HG02610 (cell line): ENCODE measurements around the gene CPA1.

Experiments used
- ATAC-seq: cut with Tn5 transposase; IDR thresholded peaks from one replicate; pipeline ENCODE4 v1.9.1; 2021; ENCODE audit warnings: mild to moderate bottlenecking, moderate library complexity; ENCODE audit not compliant: unreplicated experiment

The CPA1 gene

GRCh38 chr7:130353196-130353595, 27.1 kb upstream of the CPA1 start:
- ATAC-seq: no peak

- no peak for ATAC-seq
These were observed 24.0 kb upstream of the CPA1 start for GRCh38 chr7:130356121-130356875.

DNA sequence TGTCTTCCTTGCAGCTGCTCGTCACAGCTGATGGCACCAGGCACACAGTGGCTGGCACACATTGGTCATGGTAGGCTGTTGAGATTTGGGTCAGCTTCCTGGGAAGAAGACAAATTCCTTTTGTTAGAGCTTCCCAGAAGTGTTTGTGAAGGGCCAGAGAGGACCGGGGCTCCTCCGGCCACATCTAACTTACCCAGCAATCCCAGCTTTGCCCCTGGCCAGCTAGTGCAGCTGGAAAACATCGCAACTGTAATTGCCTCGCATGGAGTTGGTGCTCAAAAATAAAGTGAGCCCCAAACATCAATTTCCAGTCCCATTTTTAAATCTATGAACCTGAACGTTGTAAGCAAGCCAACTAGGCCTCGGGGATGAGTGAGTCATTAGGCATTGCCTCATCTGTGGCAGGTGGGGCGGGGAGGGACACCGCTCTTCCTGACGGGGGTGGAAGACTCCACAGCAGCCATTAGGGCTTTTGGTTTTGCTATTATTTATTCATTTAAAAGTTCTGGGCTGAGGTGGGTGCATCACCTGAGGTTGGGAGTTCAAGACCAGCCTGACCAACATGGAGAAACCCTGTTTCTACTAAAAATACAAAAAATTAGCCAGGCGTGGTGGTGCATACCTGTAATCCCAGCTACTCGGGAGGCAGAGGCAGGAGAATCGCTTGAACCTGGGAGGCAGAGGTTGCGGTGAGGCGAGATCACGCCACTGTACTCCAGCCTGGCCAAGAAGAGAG, 23.2 kb upstream of the CPA1 start:
- ATAC-seq: no peak

DNA sequence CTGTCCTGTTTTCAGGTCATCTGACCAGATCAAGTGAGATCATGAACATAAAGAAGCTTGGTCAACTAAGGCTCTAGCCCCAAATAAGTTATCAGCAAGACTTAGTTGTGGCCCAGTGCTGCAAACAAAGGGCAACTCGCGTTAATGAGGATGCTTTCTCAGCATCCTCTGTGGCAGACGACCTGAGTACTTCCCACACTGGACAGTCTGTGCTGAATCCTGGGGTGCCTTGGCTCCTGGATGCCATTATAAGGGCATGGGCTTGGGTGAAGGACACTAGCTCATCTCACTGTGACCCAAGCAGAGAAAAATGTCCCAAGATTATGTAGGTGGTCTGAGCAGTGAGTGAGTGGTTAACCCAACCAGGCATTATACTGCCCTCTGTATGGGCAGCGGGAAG, 21.8 kb upstream of the CPA1 start:
- ATAC-seq: no peak

GRCh38 chr7:130359276-130359857, 20.9 kb upstream of the CPA1 start:
- no peak for ATAC-seq

DNA sequence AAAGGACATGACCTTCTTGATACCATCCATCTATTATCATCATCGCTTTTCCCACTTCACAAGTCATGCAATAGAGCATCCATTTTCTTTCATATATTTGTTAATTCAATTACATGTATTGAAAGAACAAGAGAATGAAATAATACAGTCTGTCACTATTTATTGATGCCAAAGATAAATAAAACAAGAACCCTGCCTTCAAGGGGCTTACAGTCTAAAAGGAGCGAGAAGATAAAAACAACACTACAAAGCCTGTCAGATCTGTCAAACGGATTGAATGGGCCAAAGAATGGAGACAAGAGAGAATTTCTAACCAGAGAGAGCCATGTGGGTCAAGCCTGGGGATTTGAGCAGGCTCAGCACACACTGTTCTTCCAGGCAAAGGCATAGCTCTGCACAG, 19.8 kb upstream of the CPA1 start:
- ATAC-seq: no peak

GRCh38 chr7:130361681-130362080, 18.6 kb upstream of the CPA1 start:
- no peak for ATAC-seq

- ATAC-seq: no peak
These were observed 18.0 kb upstream of the CPA1 start for GRCh38 chr7:130362251-130362816.

DNA sequence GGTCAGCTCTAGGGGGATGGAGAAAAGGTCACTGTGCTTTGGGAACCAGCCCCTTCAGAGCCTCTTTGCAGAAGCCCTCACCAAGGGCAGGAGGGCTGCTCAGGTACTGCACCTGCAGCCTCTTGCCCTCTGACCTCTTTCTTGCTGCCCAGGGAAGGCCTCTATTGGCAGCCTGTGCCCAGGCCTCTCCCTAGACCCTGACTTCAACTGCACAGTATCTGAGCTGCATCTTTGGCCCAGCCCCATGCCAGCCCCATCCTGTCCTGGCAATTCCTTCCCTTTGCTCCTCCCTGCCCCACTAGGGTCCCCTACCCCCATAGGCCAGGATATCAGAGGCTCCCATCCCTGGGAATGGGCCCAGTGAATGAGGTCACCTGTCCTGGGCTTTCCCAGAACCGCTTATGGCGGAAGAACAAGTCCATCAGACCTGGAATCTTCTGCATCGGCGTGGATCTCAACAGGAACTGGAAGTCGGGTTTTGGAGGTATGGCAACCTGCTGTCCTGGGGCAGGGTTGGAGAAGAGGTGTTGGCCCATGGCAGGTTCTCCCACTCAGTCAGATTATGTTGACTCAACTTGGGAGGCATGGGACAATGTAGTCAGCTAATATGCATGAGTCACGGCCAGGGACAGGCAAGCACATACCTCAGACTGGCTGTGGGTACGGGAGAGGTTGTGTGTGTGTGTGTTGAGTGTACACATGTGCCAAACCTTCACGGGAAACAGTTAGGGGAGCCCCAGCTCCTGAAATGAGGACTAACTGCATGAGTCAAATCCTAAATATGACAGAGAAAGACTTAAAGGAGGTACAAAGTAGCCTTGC, 17.1 kb upstream of the CPA1 start:
- ATAC-seq: peak; percentile 66

DNA sequence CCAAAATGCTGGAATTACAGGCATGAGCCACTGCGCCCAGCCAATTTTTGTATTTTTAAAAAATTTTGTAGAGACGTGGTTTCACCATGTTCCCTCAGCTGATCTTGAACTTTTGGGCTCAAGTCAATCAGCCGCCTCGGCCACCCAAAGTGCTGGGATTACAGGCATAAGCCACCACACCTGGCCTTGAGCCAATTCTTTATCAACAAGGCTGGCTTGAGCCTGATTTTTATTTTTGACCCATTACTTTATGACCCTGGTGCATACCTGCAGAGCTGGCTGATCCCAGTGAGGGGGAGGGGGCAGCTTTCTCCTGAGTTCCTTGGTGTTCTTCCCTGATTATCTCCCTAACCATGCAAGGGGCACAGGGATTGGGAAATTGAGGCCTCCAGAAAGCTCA, 15.8 kb upstream of the CPA1 start:
- no peak for ATAC-seq

GRCh38 chr7:130365088-130365487, 15.2 kb upstream of the CPA1 start:
- no peak for ATAC-seq

GRCh38 chr7:130365511-130366441, 14.5 kb upstream of the CPA1 start:
- peak; percentile 68 for ATAC-seq

GRCh38 chr7:130366564-130366963, 13.7 kb upstream of the CPA1 start:
- no peak for ATAC-seq

- no peak for ATAC-seq
These were observed 13.1 kb upstream of the CPA1 start for GRCh38 chr7:130367088-130367755.

- no peak for ATAC-seq
These were observed 12.2 kb upstream of the CPA1 start for GRCh38 chr7:130367836-130368746.

- ATAC-seq: no peak
These were observed 11.1 kb upstream of the CPA1 start for GRCh38 chr7:130369110-130369711.

GRCh38 chr7:130369831-130370550, 10.3 kb upstream of the CPA1 start:
- ATAC-seq: no peak
